Activated naive CD8-positive, alpha-beta T cell (primary cell): ENCODE measurements around the gene MRPS27.
"Not testable (repeated sequence)": the region's sequence is repeated elsewhere in the genome, so short reads cannot be mapped to it uniquely, and the experiment has no call there.

ENCODE experiments used
- H3K27ac Mint-ChIP-seq: one replicate; pipeline ENCODE4 v1.8.0; 2021; ENCODE audit warnings: mixed read lengths
- H3K27me3 Mint-ChIP-seq: one replicate; pipeline ENCODE4 v1.8.0; 2021; ENCODE audit warnings: mixed read lengths
- H3K36me3 Mint-ChIP-seq: one replicate; pipeline ENCODE4 v1.8.0; 2021; ENCODE audit warnings: mixed read lengths
- H3K4me1 Mint-ChIP-seq: one replicate; pipeline ENCODE4 v1.8.0; 2021; ENCODE audit warnings: low read depth, mixed read lengths
- H3K4me3 Mint-ChIP-seq: one replicate; pipeline ENCODE4 v1.8.0; 2021; ENCODE audit warnings: mild to moderate bottlenecking, mixed read lengths
- H3K9me3 Mint-ChIP-seq: one replicate; pipeline ENCODE4 v1.8.0; 2021; ENCODE audit warnings: low read depth, mixed read lengths

MRPS27 gene

DNA sequence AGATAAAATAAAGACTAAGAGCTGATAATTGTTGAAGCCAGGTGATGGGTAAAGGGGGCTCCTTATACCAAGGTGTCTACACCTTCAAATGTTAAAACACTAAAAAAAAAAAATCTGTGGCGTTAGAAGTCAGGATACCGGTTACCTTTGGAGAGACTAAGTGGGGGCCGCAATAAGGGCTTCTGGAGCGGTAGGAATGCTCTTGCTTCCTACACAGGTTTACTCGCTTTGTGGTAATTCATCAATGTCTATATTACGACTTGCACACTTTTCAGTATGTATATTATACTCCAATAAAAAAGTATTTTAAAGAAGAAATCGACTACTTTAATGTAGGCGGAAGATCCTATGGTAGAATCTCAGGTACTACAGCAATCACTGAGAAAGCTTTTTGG is 12.5 kb downstream of the MRPS27 start:
- Mint-ChIP-seq H3K4me1 (peaks cover 35% of the 10 kb centered on the region), H3K4me3 (peak overlapping the region; percentile 89), H3K36me3 (peaks cover 2% of the 10 kb centered on the region), H3K27me3 (no peaks in the 10 kb centered on the region), H3K27ac (peak overlapping the region; percentile 95), H3K9me3 (no peaks in the 10 kb centered on the region)

DNA sequence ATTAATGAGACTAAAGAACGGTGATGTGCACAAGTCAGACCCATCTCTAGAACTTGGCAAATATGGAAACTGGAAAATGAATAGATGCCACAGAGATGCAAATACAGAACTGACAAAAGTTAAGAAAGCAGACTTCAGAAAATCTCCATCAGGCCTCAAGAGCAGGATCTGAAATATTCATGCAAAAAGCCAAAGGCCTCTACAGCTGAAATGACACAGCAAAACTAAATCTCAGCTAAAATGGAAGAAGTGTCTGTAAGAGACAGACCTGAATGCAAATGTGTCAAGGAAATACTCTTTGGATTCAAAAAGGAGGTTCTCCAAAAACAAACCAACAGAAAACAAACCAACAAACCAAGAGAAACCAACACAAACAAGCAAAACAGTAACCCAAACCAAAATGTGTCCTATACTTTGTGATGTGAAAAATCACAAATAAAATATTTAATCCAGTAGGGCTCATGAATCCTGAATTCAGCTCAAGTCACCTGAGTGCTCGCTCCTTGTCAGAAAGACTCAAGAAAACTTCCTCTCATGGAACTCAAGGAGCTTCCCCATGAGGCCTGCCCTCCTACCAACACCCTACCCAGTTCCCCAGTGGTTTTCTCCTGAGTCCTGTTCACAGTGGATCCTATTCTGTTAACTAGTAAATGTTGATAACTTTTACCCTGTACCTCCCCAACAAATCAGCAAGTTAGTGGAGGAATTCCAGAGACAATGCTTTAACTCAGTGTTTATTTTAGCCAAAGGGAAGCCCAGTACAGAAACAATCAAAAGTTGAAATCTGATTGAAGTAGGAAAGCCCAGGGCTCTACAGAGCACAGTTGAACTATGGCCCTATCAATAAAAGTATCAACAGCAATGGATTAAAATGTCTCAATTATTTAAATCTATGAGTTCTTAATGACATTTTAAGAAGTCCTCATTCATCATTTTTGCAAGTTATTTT is 14.6 kb downstream of the MRPS27 start:
- Mint-ChIP-seq H3K27me3 (no peaks in the 10 kb centered on the region), H3K4me3 (no peak overlapping the region), H3K9me3 (no peaks in the 10 kb centered on the region), H3K4me1 (peaks cover 45% of the 10 kb centered on the region), H3K27ac (peak overlapping the region; percentile 22), H3K36me3 (peaks cover 3% of the 10 kb centered on the region)

GRCh38 chr5:72302171-72302570 is 17.9 kb downstream of the MRPS27 start:
- Mint-ChIP-seq H3K4me3 (no peak overlapping the region), H3K36me3 (peaks cover 12% of the 10 kb centered on the region), H3K4me1 (peaks cover 47% of the 10 kb centered on the region), H3K9me3 (no peaks in the 10 kb centered on the region), H3K27me3 (no peaks in the 10 kb centered on the region), H3K27ac (no peak overlapping the region)

DNA sequence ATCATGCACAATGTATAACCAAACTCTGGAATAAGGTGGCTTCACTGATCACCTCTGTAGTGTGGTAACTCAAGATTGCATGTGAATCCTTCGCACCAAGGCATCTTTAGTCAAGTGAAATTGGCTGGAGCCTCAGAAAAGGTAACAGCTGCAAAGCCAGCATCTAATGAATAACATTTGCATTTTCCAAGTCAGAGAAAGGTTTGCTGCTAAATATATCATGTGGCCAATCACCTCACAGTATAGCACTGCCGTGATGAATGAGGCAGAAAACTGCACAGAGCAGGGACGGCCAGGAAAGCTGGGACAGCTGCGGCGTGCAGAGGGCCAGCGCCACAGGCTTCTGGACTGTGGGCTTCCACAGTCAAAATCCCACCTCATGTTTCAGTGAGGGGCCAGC is 18.5 kb downstream of the MRPS27 start:
- Mint-ChIP-seq H3K4me1 (peaks cover 48% of the 10 kb centered on the region), H3K9me3 (no peaks in the 10 kb centered on the region), H3K27ac (no peak overlapping the region), H3K27me3 (no peaks in the 10 kb centered on the region), H3K4me3 (no peak overlapping the region), H3K36me3 (peaks cover 12% of the 10 kb centered on the region)

DNA sequence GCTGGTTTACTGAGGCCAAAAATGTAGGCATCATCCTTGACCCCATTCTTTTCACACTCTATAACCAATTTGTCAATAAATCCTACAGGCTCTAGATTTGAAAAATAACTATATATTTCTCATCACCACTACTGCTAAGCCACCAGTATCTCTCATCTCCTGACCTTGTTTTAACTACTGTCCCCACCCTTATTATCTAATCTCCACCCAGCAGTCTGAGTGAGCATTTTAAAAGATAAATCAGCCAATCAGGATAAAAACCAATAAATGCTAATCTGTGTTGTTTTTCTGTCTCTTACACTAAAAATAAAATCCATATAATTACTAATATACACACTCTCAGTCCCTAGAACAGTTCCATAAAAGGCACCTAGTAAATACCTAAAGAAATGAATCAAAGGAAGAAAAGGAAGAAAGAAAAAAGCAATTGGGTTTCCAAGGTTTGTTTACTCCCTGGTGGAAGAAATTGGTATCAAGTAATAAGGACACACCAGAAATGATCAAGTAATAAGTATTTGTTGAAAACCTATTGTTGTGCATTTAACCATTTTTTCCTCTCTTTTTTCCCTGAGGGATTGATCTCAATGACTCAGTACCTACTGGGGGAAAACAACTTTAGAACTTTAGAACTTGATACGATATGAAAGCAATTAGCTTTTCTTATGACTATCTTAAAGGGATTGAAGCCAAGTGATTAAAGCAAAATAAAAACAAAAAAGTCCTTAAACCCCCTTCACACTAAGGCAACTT is 19.3 kb downstream of the MRPS27 start:
- peaks cover 46% of the 10 kb centered on the region for H3K4me1 Mint-ChIP-seq
- H3K9me3 Mint-ChIP-seq, result no peaks in the 10 kb centered on the region
- peaks cover 16% of the 10 kb centered on the region for H3K36me3 Mint-ChIP-seq
- no peaks in the 10 kb centered on the region for H3K27me3 Mint-ChIP-seq
- no peak overlapping the region for H3K4me3 Mint-ChIP-seq
- H3K27ac Mint-ChIP-seq, result no peak overlapping the region

DNA sequence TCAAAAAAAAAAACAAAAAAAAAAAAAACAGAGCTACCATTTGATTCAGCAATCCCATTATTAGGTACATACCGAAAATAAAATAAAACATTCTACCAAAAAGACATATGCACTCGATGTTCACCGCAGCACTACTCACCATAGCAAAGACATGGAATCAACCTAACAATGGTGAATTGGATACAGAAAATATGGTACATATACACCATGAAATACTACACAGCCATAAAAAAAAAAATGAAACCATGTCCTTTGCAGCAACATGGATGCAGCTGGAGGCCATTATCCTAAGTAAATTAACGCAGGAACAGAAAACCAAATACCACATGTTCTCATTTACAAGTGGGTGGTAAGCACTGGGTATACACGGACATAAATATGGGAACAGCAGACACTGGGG is 21.3 kb downstream of the MRPS27 start:
- Mint-ChIP-seq H3K27ac (no peak overlapping the region), H3K4me1 (peaks cover 32% of the 10 kb centered on the region), H3K4me3 (no peak overlapping the region), H3K9me3 (no peaks in the 10 kb centered on the region), H3K36me3 (peaks cover 18% of the 10 kb centered on the region), H3K27me3 (no peaks in the 10 kb centered on the region)

GRCh38 chr5:72298136-72298535 is 21.9 kb downstream of the MRPS27 start:
- not testable (repeated sequence) for H3K27me3 Mint-ChIP-seq, H3K27ac Mint-ChIP-seq, H3K9me3 Mint-ChIP-seq, H3K4me3 Mint-ChIP-seq
- peaks cover 18% of the 10 kb centered on the region for H3K36me3 Mint-ChIP-seq
- peaks cover 28% of the 10 kb centered on the region for H3K4me1 Mint-ChIP-seq

DNA sequence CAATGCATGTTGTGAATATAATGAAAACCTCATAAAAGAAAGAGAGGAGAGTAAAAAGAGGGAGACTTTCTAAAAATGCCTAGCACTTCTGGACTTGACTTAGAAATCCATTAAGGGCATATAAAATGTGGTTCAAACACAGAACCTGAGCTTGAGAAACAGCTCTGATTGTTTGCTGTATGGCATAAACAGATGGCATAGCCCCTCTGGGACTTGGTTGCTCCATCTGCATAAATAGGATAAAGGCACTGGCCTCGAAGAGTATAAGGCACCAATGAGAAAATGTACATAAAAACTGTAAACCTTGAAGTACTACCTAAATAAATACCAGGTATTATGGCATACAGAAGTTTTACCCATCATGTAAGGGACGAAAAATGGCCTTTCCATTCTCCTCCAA is 23.8 kb downstream of the MRPS27 start:
- peaks cover 20% of the 10 kb centered on the region for H3K4me1 Mint-ChIP-seq
- no peak overlapping the region for H3K27ac Mint-ChIP-seq
- no peaks in the 10 kb centered on the region for H3K27me3 Mint-ChIP-seq
- H3K9me3 Mint-ChIP-seq, result no peaks in the 10 kb centered on the region
- peaks cover 15% of the 10 kb centered on the region for H3K36me3 Mint-ChIP-seq
- H3K4me3 Mint-ChIP-seq, result no peak overlapping the region

DNA sequence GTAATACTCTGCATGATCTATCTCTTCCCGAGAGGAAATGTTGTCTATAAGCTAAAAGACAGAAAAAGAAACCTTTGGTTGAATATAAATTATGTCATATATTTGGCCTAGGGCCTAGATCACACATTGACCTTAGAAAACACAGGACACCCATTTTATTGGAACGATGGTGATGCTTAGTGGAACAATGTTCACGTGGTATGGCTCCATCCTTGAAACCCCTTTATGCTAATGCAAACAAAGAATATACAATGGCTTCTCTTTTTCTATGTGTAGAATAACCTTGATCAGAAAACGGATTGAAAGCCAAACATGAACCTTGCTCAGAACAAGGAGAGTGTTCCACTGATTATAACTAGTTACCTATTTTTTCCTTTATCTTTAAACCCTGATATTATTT is 24.5 kb downstream of the MRPS27 start:
- Mint-ChIP-seq H3K36me3 (peaks cover 15% of the 10 kb centered on the region), H3K9me3 (no peaks in the 10 kb centered on the region), H3K4me1 (peaks cover 16% of the 10 kb centered on the region), H3K27ac (no peak overlapping the region), H3K4me3 (no peak overlapping the region), H3K27me3 (no peaks in the 10 kb centered on the region)

- Mint-ChIP-seq H3K4me3 (no peak overlapping the region), H3K36me3 (peaks cover 16% of the 10 kb centered on the region), H3K9me3 (no peaks in the 10 kb centered on the region), H3K27me3 (no peaks in the 10 kb centered on the region), H3K27ac (no peak overlapping the region), H3K4me1 (peaks cover 7% of the 10 kb centered on the region)
Measured at GRCh38 chr5:72294473-72294872, 25.6 kb downstream of the MRPS27 start.

GRCh38 chr5:72293495-72294055 is 26.5 kb downstream of the MRPS27 start:
- peaks cover 19% of the 10 kb centered on the region for H3K36me3 Mint-ChIP-seq
- no peaks in the 10 kb centered on the region for H3K27me3 Mint-ChIP-seq
- H3K4me3 Mint-ChIP-seq, result no peak overlapping the region
- H3K27ac Mint-ChIP-seq, result no peak overlapping the region
- H3K4me1 Mint-ChIP-seq, result peaks cover 7% of the 10 kb centered on the region
- H3K9me3 Mint-ChIP-seq, result no peaks in the 10 kb centered on the region

DNA sequence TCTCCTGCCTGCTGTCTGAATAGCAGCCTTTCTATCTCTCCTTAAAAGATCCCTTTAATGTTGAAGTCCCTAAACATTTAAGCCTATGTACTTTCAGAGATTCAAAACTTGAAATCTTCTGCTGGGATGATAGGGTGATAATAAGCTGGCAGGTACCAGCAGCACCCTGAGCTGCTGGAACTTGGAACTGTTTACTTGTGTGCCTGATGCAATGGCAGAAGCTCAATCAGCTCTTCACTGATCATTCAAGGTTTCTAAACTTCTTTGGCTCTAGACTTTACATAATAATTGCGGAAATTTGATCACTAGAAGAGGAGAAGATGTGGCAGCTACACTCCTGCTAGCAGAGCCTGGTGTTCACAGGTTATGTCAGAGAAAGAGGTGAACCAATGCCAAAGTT is 27.6 kb downstream of the MRPS27 start:
- peaks cover 2% of the 10 kb centered on the region for H3K4me1 Mint-ChIP-seq
- H3K27ac Mint-ChIP-seq, result no peak overlapping the region
- no peaks in the 10 kb centered on the region for H3K27me3 Mint-ChIP-seq
- no peak overlapping the region for H3K4me3 Mint-ChIP-seq
- no peaks in the 10 kb centered on the region for H3K9me3 Mint-ChIP-seq
- H3K36me3 Mint-ChIP-seq, result peaks cover 24% of the 10 kb centered on the region

DNA sequence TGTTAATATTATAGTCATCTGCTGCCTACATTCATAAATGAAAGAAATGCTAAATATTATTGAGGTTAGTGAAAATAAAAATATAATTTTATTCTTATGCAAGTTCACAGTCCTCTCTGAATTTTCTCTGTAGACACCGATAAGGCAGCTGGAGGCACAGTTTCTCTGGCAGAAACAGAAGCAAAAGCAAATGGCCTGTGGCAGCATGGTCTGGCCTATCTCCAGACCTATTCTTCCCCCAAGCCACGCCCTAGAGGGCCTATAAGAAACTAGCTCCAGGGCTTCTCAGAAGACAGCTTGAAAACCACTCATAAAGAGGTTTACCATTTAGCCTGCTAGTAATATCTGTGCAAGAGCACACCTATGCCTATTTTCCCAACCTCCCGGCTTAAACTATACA is 28.4 kb downstream of the MRPS27 start:
- no peaks in the 10 kb centered on the region for H3K27me3 Mint-ChIP-seq
- peaks cover 25% of the 10 kb centered on the region for H3K36me3 Mint-ChIP-seq
- H3K4me3 Mint-ChIP-seq, result no peak overlapping the region
- no peak overlapping the region for H3K27ac Mint-ChIP-seq
- no peaks in the 10 kb centered on the region for H3K9me3 Mint-ChIP-seq
- no peaks in the 10 kb centered on the region for H3K4me1 Mint-ChIP-seq

GRCh38 chr5:72290356-72291133 is 29.5 kb downstream of the MRPS27 start:
- H3K9me3 Mint-ChIP-seq, result no peaks in the 10 kb centered on the region
- no peaks in the 10 kb centered on the region for H3K4me1 Mint-ChIP-seq
- peaks cover 22% of the 10 kb centered on the region for H3K36me3 Mint-ChIP-seq
- H3K4me3 Mint-ChIP-seq, result no peak overlapping the region
- no peak overlapping the region for H3K27ac Mint-ChIP-seq
- H3K27me3 Mint-ChIP-seq, result no peaks in the 10 kb centered on the region
